Measurements from ENCODE around the gene RDH5.

- TF ChIP-seq CTCF (conservative IDR thresholded peaks at IDR 0.05 in 1 of 2, IDR thresholded peaks at IDR 0.05 in 1 of 2; ENCODE audit: extremely low read depth in 1 of 2, insufficient read depth in 1 of 2, low read depth in 1 of 2, low read length in 2 of 2) (no peak), EZH2 (IDR thresholded peaks at IDR 0.05; ENCODE audit: borderline replicate concordance, low read length) (no peak)
Measured at GRCh38 chr12:55771736-55772135, 51.5 kb downstream of the RDH5 start.
